CD14-positive monocyte (primary cell): ENCODE data around the gene MFNG. TPM values are rescaled to one million over a fixed set of nuclear protein-coding genes. Genes with fewer than 3 reads are reported as not detected.

Experiments
- DNase-seq, 3 donors: peaks; one replicate each; pipeline ENCODE4 v3.0.0-alpha.2; 2011 to 2022
- H2AFZ ChIP-seq: 2 replicates; pipeline ENCODE4 v1.6.0; 2012; ENCODE audit warnings: mild to moderate bottlenecking, low read depth, low read length, inconsistent platforms; ENCODE audit not compliant: insufficient read depth, poor library complexity, severe bottlenecking
- H3K27ac ChIP-seq, 2 donors: 1 replicate in 1 of 2; 2 replicates in 1 of 2; pipeline ENCODE4 v1.5.1; 2012 to 2013; ENCODE audit warnings: low read length in 2 of 2, control low read depth in 1 of 2, inconsistent platforms in 1 of 2, low read depth in 1 of 2, mild to moderate bottlenecking in 1 of 2
- H3K27me3 ChIP-seq, 2 donors: one replicate each; pipeline versions ENCODE4 v1.6.0 to v1.6.1; 2011 to 2013; ENCODE audit warnings: low read length in 2 of 2; ENCODE audit not compliant: control insufficient read depth in 2 of 2, insufficient read depth in 2 of 2
- H3K36me3 ChIP-seq, 2 donors: replicated peaks in 1 of 2; 1 replicate in 1 of 2; 2 replicates in 1 of 2; pipeline versions ENCODE4 v1.5.1 to v1.6.1; 2012 to 2013; ENCODE audit warnings: low read length in 2 of 2, control low read depth in 1 of 2, inconsistent platforms in 1 of 2, mild to moderate bottlenecking in 1 of 2; ENCODE audit not compliant: insufficient read depth in 2 of 2, control insufficient read depth in 1 of 2
- H3K4me1 ChIP-seq, 2 donors: 1 replicate in 1 of 2; 2 replicates in 1 of 2; pipeline versions ENCODE4 v1.5.1 to v1.6.1; 2012 to 2013; ENCODE audit warnings: low read length in 2 of 2, control low read depth in 1 of 2, inconsistent platforms in 1 of 2, mild to moderate bottlenecking in 1 of 2, moderate library complexity in 1 of 2; ENCODE audit not compliant: insufficient read depth in 2 of 2, control insufficient read depth in 1 of 2
- H3K4me2 ChIP-seq: replicated peaks from 2 replicates; pipeline ENCODE3; 2012; ENCODE audit warnings: low read length, moderate library complexity, mild to moderate bottlenecking; ENCODE audit not compliant: poor library complexity, severe bottlenecking; ENCODE audit errors: extremely low read depth
- H3K4me3 ChIP-seq, 3 experiments: fragments of 200-600 bp in 1 of 3; sonication (generic) in 1 of 3; replicated peaks in 1 of 3; 1 replicate in 2 of 3; 2 replicates in 1 of 3; pipeline ENCODE4 v1.5.1; 2011 to 2013; ENCODE audit warnings: low read length in 3 of 3, mild to moderate bottlenecking in 3 of 3, control low read depth in 2 of 3, low read depth in 2 of 3, inconsistent platforms in 1 of 3, moderate library complexity in 1 of 3
- H3K79me2 ChIP-seq: 2 replicates; pipeline ENCODE4 v1.6.0; 2012; ENCODE audit warnings: mild to moderate bottlenecking, control low read depth, inconsistent platforms, low read length, moderate library complexity; ENCODE audit not compliant: insufficient read depth
- H3K9ac ChIP-seq: 2 replicates; pipeline ENCODE4 v1.6.0; 2017; ENCODE audit warnings: low read length, mild to moderate bottlenecking; ENCODE audit not compliant: insufficient read depth, poor library complexity, severe bottlenecking
- H3K9me3 ChIP-seq, 2 donors: replicated peaks in 1 of 2; 1 replicate in 1 of 2; 2 replicates in 1 of 2; pipeline versions ENCODE4 v1.5.1 to v1.6.1; 2012 to 2013; ENCODE audit warnings: low read length in 2 of 2, control low read depth in 1 of 2; ENCODE audit not compliant: control insufficient read depth in 1 of 2, insufficient read depth in 1 of 2
- H4K20me1 ChIP-seq: 2 replicates; pipeline ENCODE4 v1.6.0; 2012; ENCODE audit warnings: mild to moderate bottlenecking, low read length, control low read depth, moderate library complexity; ENCODE audit not compliant: insufficient read depth
- H3K27ac Mint-ChIP-seq, 7 donors: one replicate each; pipeline ENCODE4 v1.8.0; 2020; ENCODE audit warnings: mild to moderate bottlenecking in 7 of 7, mixed read lengths in 7 of 7, moderate library complexity in 6 of 7, inconsistent platforms in 2 of 7
- H3K27me3 Mint-ChIP-seq, 3 donors: one replicate each; pipeline ENCODE4 v1.8.0; 2021 to 2022; ENCODE audit warnings: low read depth in 3 of 3, mild to moderate bottlenecking in 3 of 3, mixed read lengths in 3 of 3, moderate library complexity in 3 of 3, inconsistent platforms in 1 of 3
- H3K36me3 Mint-ChIP-seq, 2 donors: one replicate each; pipeline ENCODE4 v1.8.0; 2020; ENCODE audit warnings: mixed read lengths in 2 of 2, inconsistent platforms in 1 of 2, mild to moderate bottlenecking in 1 of 2
- H3K4me1 Mint-ChIP-seq: one replicate; pipeline ENCODE4 v1.8.0; 2020; ENCODE audit warnings: mild to moderate bottlenecking, mixed read lengths
- H3K4me3 Mint-ChIP-seq, 2 donors: one replicate each; pipeline ENCODE4 v1.8.0; 2020; ENCODE audit warnings: mild to moderate bottlenecking in 2 of 2, mixed read lengths in 2 of 2, moderate library complexity in 1 of 2
- H3K9me3 Mint-ChIP-seq, 7 donors: one replicate each; pipeline ENCODE4 v1.8.0; 2020 to 2022; ENCODE audit warnings: mixed read lengths in 7 of 7, mild to moderate bottlenecking in 6 of 7, moderate library complexity in 6 of 7, inconsistent platforms in 2 of 7
- WGBS: methylation state at CpG from one replicate; pipeline ENCODE4 v1.1.5; 2013; ENCODE audit warnings: missing lambda C conversion rate; ENCODE audit not compliant: insufficient coverage; 5-methylcytosine and 5-hydroxymethylcytosine counted together
- intact Hi-C, 2 donors: fragments of 100-400 bp; cut with micrococcal nuclease; formaldehyde crosslinking; loops; one replicate each; pipeline versions ENCODE4 v1.15.0 to v1.15.1; 2023
- polyA plus RNA-seq, 3 donors: library from polyadenylated mRNA; depleted of rRNA in 1 of 3; unstranded in 2 of 3; stranded (reverse) in 1 of 3; fragments of 300-500 nt in 2 of 3; fragments of >200 nt in 1 of 3; fragmentation: Illumina TruSeq in 2 of 3; gene quantifications; 1 replicate in 2 of 3; 2 replicates in 1 of 3; pipeline ENCODE4 v1.2.3, GENCODE V29; 2012 to 2021
- TF ChIP-seq, protein P1 (sequence below): fragments of 200-600 bp; IDR thresholded peaks from one replicate; pipeline ENCODE4 v1.8.0; 2022; ENCODE audit warnings: antibody characterized with exemption, mild to moderate bottlenecking

The MFNG gene
- polyA plus RNA-seq, 3 donors: 84.1 to 196 (median 181) TPM

GRCh38 chr22:37454857-37455686 is 31.1 kb downstream of the MFNG start:
- Histone ChIP-seq H3K36me3 (no peaks in the 10 kb centered on the region), H3K27ac (no peak overlapping the region), H3K4me1 (peaks cover under 1% of the 10 kb centered on the region in 2 donors), H4K20me1 (no peaks in the 10 kb centered on the region), H2AFZ (no peak overlapping the region), H3K4me3 (no peak overlapping the region), H3K4me2 (no peak overlapping the region), H3K9me3 (no peaks in the 10 kb centered on the region), H3K9ac (no peak overlapping the region), H3K79me2 (no peaks in the 10 kb centered on the region), H3K27me3 (no peaks in the 10 kb centered on the region)
- H3K27me3 Mint-ChIP-seq: peaks cover 3 to 23% (median 14%) of the 10 kb centered on the region in 3 donors
- DNase-seq: no peak
- peaks cover 5% of the 10 kb centered on the region for H3K4me1 Mint-ChIP-seq
- no peaks in the 10 kb centered on the region for H3K9me3 Mint-ChIP-seq
- TF ChIP-seq, protein P1, sequence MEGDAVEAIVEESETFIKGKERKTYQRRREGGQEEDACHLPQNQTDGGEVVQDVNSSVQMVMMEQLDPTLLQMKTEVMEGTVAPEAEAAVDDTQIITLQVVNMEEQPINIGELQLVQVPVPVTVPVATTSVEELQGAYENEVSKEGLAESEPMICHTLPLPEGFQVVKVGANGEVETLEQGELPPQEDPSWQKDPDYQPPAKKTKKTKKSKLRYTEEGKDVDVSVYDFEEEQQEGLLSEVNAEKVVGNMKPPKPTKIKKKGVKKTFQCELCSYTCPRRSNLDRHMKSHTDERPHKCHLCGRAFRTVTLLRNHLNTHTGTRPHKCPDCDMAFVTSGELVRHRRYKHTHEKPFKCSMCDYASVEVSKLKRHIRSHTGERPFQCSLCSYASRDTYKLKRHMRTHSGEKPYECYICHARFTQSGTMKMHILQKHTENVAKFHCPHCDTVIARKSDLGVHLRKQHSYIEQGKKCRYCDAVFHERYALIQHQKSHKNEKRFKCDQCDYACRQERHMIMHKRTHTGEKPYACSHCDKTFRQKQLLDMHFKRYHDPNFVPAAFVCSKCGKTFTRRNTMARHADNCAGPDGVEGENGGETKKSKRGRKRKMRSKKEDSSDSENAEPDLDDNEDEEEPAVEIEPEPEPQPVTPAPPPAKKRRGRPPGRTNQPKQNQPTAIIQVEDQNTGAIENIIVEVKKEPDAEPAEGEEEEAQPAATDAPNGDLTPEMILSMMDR: no peak
- intact Hi-C loops: loop anchor here (5.0 kb wide), 2 partner anchors 288 to 378 kb away; no protein-coding TSS in a partner anchor
- H3K4me3 Mint-ChIP-seq: no peak overlapping the region
- no peaks in the 10 kb centered on the region for H3K36me3 Mint-ChIP-seq
- H3K27ac Mint-ChIP-seq: peak overlapping the region in 1 of 7 donors; percentile 55
- 86% methylated on average over 10 of the region's 21 CpGs for WGBS

- H3K27me3 ChIP-seq: no peaks in the 10 kb centered on the region
- no peaks in the 10 kb centered on the region for H3K36me3 ChIP-seq
- Mint-ChIP-seq H3K4me3 (no peak overlapping the region), H3K27ac (no peak overlapping the region), H3K27me3 (peaks cover 3 to 26% (median 15%) of the 10 kb centered on the region in 3 donors), H3K36me3 (no peaks in the 10 kb centered on the region), H3K9me3 (no peaks in the 10 kb centered on the region), H3K4me1 (peaks cover 13% of the 10 kb centered on the region)
- H4K20me1 ChIP-seq: no peaks in the 10 kb centered on the region
- peaks cover 11 to 14% of the 10 kb centered on the region in 2 donors for H3K4me1 ChIP-seq
- no peak overlapping the region for H2AFZ ChIP-seq
- H3K27ac ChIP-seq: no peak overlapping the region
- no peak for DNase-seq
- no peak overlapping the region for H3K4me2 ChIP-seq
- intact Hi-C loops: no loop called here
- TF ChIP-seq, protein P1: no peak
- no peak overlapping the region for H3K9ac ChIP-seq
- no peaks in the 10 kb centered on the region for H3K79me2 ChIP-seq
- H3K9me3 ChIP-seq: no peaks in the 10 kb centered on the region
- 98% methylated on average over 7 of the region's 7 CpGs for WGBS
- H3K4me3 ChIP-seq: no peak overlapping the region
These were observed 32.5 kb downstream of the MFNG start for GRCh38 chr22:37453696-37454095.
